Tongue (tissue), 2 donors: ENCODE data around the gene ZSCAN20. TPM values are rescaled to one million over a fixed set of nuclear protein-coding genes. Genes with fewer than 3 reads are reported as not detected.

Experiments used
- DNase-seq: peaks from one replicate; pipeline ENCODE4 v3.0.0-alpha.2; 2015
- total RNA-seq: library from RNA; depleted of rRNA; stranded (reverse); fragments of >200 nt; gene quantifications from one replicate; pipeline ENCODE4 v1.2.3, GENCODE V29; 2014

ZSCAN20 gene
- total RNA-seq, 1 donor from 2014 or later: 6.5 TPM

- no peak for DNase-seq
Observed at GRCh38 chr1:33535334-33535733, 62.9 kb downstream of the ZSCAN20 start.

DNA sequence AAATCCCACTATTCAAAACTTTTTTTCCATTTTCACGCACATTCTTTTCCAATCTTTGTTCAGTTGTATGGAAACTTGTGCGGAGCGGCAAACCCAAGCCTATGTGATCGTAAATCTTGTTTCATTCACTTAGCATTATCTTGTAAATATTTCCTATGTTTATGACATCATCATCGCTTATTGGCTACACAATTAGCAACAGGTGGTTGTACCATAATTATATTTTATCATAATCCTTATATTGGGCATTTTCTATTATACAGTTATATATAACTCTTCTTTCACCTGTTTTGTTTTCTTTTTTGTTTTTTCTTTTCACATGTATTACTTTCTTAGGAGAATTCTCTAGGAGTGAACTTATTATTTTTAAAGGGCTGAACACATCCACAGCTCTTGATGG lies 65.4 kb downstream of the ZSCAN20 start:
- no peak for DNase-seq

GRCh38 chr1:33541966-33542365 lies 69.5 kb downstream of the ZSCAN20 start:
- DNase-seq: no peak

Other genes starting within 250 kb of the ZSCAN20 start
- gene ZNF362, start 216.2 kb upstream of the ZSCAN20 start, total RNA-seq: 11.4 TPM
- gene A3GALT2, start 151.5 kb upstream of the ZSCAN20 start, total RNA-seq: not detected
- 75.1 TPM for gene PHC2, start 41.5 kb upstream of the ZSCAN20 start, total RNA-seq